H1 (cell line): Measurements from ENCODE around the gene ANKH. TPM values are rescaled to one million over a fixed set of nuclear protein-coding genes. Genes with fewer than 3 reads are reported as not detected.

Experiments used
- CBX5 ChIP-seq: fragments of 300-800, 300-1000 bp; sonication (generic); IDR thresholded peaks from 2 replicates; pipeline ENCODE4 v1.7.1; 2016; ENCODE audit warnings: antibody characterized with exemption, low read length, low read depth
- CHD7 ChIP-seq: fragments of 300-600 bp; sonication (generic); IDR thresholded peaks from 2 replicates; pipeline ENCODE4 v1.7.1; 2012; ENCODE audit warnings: low read length, moderate library complexity, mild to moderate bottlenecking, inconsistent platforms; ENCODE audit not compliant: insufficient replicate concordance
- CTBP2 ChIP-seq: IDR thresholded peaks from 2 replicates; pipeline ENCODE4 v1.7.0; 2011; ENCODE audit warnings: borderline replicate concordance, mild to moderate bottlenecking, moderate library complexity, mixed read lengths, low read length; ENCODE audit not compliant: insufficient read depth, insufficient read length
- E2F6 ChIP-seq: IDR thresholded peaks from 2 replicates; pipeline ENCODE4 v1.6.1; 2012; ENCODE audit warnings: inconsistent platforms
- EZH2 ChIP-seq: fragments of 200-600 bp; sonication (generic); IDR thresholded peaks from 2 replicates; pipeline ENCODE4 v1.7.1; 2012; ENCODE audit warnings: low read depth, mild to moderate bottlenecking, moderate library complexity, low read length, inconsistent platforms; ENCODE audit not compliant: severe bottlenecking
- RBBP5 ChIP-seq: IDR thresholded peaks from 2 replicates; pipeline ENCODE4 v1.7.1; 2012; ENCODE audit warnings: low read depth, mild to moderate bottlenecking, inconsistent platforms, low read length, moderate library complexity, borderline replicate concordance
- SIN3A ChIP-seq, 2 experiments: IDR thresholded peaks in 1 of 2; conservative IDR thresholded peaks in 1 of 2; 2 replicates each; pipeline ENCODE4 v1.6.1; 2011 to 2012; ENCODE audit warnings: low read length in 2 of 2, improper control_type of control experiment in 1 of 2, low read depth in 1 of 2, mild to moderate bottlenecking in 1 of 2
- TCF12 ChIP-seq: IDR thresholded peaks from 2 replicates; pipeline ENCODE4 v1.6.1; 2011; ENCODE audit warnings: low read depth, mild to moderate bottlenecking, low read length
- polyA plus RNA-seq, 7 experiments: library from polyadenylated mRNA; depleted of rRNA in 3 of 7; stranded (reverse) in 5 of 7; unstranded in 2 of 7; fragments of >200 nt in 5 of 7; fragments of 200-250 nt in 2 of 7; gene quantifications; 1 replicate in 5 of 7; 2 replicates in 1 of 7; 4 replicates in 1 of 7; pipeline versions ENCODE4 v1.2.1 to v1.2.3, GENCODE V29; 2011 to 2013; ENCODE audit warnings: missing spikeins in 2 of 7, mixed read lengths in 2 of 7
- total RNA-seq: library from RNA; stranded (reverse); fragmentation: NEBNext Ultra II Directional; extraction: Animal tissue kit (Norgen Biotek cat#: 25700); gene quantifications from 2 replicates; pipeline ENCODE4 v1.2.1, GENCODE V29; 2021

Gene ANKH
- total and polyA plus RNA-seq, 2 of the 8 experiments (the other 6 are each of a cell fraction or from before 2014, with no cell fraction given): 5.3 to 13.0 TPM

DNA sequence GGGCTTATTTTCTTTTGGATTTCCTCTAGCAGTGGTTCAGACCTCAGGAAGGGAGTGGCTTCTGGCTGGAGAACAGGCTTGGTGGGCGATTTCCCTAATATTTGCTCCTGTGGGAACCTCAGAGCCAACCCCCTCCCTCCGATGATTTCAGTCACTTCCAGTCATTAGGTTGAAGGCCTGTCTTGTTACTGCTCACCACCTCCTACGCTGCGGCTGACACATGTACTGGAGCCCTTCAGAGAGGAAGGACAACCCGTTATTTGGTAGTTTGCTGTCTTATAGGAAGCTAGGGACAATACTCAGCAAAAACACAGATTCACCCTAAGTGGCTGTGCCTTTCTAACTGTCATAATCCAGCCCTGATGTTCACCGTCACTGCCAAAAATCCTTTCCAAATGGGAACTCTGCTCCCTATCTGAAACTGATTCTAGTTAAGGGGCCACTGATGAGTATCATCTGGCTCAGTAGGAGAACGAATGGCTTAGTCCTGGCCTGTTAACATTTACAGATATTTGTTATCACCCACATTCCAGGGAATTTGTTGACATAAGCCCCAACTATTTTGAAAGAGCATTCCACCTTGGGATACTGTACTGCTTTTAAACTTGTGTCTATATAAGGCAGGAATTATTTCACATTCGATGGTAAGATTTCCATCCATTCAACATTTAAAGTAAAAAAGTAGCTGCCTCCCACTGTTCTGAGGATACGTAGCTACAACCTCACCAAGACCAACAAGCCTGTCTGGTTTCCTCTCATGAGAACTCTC lies 29.3 kb upstream of the ANKH start (continued):
- TF ChIP-seq CHD7: no peak
- TF ChIP-seq E2F6: no peak
- no peak for TF ChIP-seq RBBP5
- no peak for TF ChIP-seq EZH2
- TF ChIP-seq CBX5: no peak
- no peak for TF ChIP-seq SIN3A (conservative IDR thresholded peaks at IDR 0.05 in 1 of 2, IDR thresholded peaks at IDR 0.05 in 1 of 2; ENCODE audit: low read depth in 1 of 2, low read length in 2 of 2)
- no peak for TF ChIP-seq CTBP2
- no peak for TF ChIP-seq TCF12
